Erythroblast (primary cell): ENCODE results near the gene SLC35A4.

Experiments
- DNase-seq, 2 experiments: peaks; one replicate each; lab custom pipeline; 2025; lab: John Stamatoyannopoulos, UW
- GATA1 ChIP-seq: IDR thresholded peaks from 2 replicates; pipeline ENCODE4 v1.6.1; 2011; ENCODE audit warnings: low read depth, mild to moderate bottlenecking, control low read depth, low read length, moderate library complexity
- POLR2A ChIP-seq: IDR thresholded peaks from 2 replicates; pipeline ENCODE4 v1.6.1; 2011; ENCODE audit warnings: mild to moderate bottlenecking, low read length

The SLC35A4 gene

DNA sequence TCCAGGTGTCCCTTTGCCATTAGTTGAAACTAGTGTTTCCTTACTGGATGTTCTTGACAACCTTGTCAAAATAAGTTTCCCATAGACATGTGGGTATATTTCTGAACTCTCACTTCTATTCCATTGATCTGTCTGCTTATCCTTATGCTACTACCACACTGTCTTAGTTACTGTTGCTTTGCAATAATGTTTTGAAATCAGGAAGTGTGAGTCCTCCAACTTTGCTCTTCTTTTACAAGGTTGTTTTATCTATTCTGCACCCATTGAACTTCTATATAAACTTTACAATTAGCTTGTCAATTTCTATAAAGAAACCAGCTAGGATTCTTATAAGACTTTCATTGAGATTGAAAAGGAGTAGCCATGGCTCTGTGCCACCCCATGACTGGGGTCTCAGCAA, 44.1 kb downstream of the SLC35A4 start:
- no peak for DNase-seq
- TF ChIP-seq POLR2A (no peak), GATA1 (no peak)

DNA sequence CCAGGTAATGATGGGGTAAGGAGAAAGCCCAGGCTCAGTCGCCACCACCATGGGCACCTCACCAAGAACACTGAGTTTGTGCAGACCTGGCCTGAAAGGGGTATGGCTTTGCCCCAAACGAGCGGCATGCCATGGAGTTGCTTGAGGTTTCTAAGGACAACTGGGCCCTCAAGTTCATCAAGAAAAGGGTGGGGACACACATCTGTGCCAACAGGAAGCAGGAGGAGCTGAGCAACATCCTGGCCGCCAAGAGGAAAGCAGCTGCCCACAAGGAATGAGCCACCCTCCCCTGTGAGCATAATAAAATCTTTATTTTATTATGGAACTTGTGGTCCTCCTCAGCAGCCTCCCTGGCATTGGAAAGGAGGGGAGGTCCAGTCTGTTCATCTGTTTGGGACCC, 44.5 kb downstream of the SLC35A4 start:
- TF ChIP-seq POLR2A, result no peak
- TF ChIP-seq GATA1, result no peak
- no peak for DNase-seq

DNA sequence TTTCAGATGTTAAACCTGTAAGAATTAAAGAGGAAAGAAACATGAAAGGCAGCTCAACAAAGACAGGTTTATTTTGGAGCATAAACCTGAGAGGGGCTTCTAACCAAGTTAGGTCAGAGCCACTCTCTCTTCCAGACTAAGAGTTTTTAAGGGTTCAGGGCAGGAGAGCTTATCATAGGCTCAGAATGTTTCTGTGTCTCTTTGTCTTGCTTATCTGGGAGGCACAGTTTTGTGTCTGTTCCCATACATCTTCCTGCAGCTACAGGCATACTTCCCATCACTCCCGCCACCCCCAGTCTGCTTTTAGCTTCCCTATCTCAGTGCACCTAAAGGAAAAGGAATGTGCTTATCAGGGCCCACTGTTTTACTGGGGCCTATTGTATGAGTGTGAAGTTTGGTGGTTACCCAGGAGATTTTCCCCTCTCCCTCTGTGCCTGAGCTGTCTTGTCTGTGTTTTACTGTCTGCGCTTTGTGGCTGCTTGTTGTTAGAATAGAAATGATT, 46.4 kb downstream of the SLC35A4 start:
- peak in 1 of 2 experiments; percentile 47 for DNase-seq
- no peak for TF ChIP-seq GATA1
